ENCODE data around the gene CRYBG2. TPM values are rescaled to one million over a fixed set of nuclear protein-coding genes. Genes with fewer than 3 reads are reported as not detected.
"Not testable (repeated sequence)": the region's sequence is repeated elsewhere in the genome, so short reads cannot be mapped to it uniquely, and the experiment has no call there.

Gene CRYBG2
- total RNA-seq, 1 donor from 2014 or later: 6.3 TPM

DNA sequence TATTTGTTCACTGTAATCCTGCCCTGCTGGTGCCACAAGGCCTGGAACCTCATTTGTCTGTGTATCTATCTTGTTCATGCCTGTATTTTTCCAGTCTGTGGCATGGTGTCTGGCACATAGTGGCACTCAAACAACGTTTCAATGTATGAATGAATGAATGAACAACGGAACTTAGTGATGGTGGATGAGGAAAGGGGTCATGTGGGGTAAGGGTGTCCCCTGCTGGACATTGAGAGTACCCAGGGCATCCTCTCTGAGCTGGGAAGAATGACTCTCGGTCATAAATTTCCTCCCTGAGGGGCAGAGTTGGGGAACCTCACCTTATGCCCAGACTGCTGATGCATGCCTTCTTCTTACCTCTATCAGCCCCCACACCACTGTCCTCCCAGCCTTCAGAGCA is 37.5 kb upstream of the CRYBG2 start:
- Mint-ChIP-seq H3K27me3 (ENCODE audit: low read depth) (no peaks in the 10 kb centered on the region), H3K9me3 (no peaks in the 10 kb centered on the region), H3K4me1 (peaks cover 40% of the 10 kb centered on the region), H3K36me3 (ENCODE audit: low read depth) (no peaks in the 10 kb centered on the region), H3K4me3 (no peak overlapping the region), H3K27ac (ENCODE audit: unreplicated experiment) (no peak overlapping the region)
- peak; percentile 62 for TF ChIP-seq CTCF (conservative IDR thresholded peaks at IDR 0.05)
- DNase-seq (ENCODE audit: low read depth, low spot score): peak; percentile 23

- no peaks in the 10 kb centered on the region for H3K27me3 Mint-ChIP-seq (ENCODE audit: low read depth)
- no peaks in the 10 kb centered on the region for H3K36me3 Mint-ChIP-seq (ENCODE audit: low read depth)
- H3K27ac Mint-ChIP-seq (ENCODE audit: unreplicated experiment): no peak overlapping the region
- no peak for DNase-seq (ENCODE audit: low read depth, low spot score)
- H3K9me3 Mint-ChIP-seq: no peaks in the 10 kb centered on the region
- H3K4me3 Mint-ChIP-seq: no peak overlapping the region
- peaks cover 38% of the 10 kb centered on the region for H3K4me1 Mint-ChIP-seq
- TF ChIP-seq CTCF (conservative IDR thresholded peaks at IDR 0.05): no peak
Observed at GRCh38 chr1:26389604-26390247, 35.8 kb upstream of the CRYBG2 start.

DNA sequence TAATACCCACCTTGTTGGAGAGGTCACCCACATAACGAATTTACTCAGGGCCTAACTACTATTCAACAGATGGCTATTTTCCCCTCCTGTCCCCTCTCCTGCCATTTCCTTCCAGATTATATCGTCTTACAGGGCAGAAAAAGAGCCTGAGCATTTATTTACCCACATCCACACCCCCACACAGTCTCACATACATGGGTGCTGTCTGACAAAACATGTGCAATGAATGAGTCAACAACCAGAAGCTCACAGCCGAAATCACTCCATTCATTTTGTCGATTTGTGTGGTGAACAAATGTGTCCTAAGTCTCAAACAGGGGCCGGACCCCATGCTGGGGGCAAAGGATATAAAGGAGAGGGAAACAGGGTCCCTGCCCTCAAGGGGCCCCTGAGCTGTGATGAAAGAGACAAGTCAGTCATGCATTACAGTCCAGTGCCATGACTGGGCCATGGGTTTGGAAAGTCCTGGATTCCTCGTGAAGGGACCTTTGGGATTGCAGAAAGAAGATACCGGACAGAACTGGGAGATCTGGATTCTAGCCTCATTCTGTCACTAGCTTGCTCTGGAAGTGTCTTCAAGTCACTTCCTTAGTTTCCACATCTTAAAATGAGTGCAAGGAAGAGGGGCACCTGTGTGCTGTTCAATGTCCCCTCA is 35.0 kb upstream of the CRYBG2 start:
- Mint-ChIP-seq H3K27ac (ENCODE audit: unreplicated experiment) (no peak overlapping the region), H3K4me3 (no peak overlapping the region), H3K9me3 (no peaks in the 10 kb centered on the region), H3K36me3 (ENCODE audit: low read depth) (no peaks in the 10 kb centered on the region), H3K27me3 (ENCODE audit: low read depth) (no peaks in the 10 kb centered on the region), H3K4me1 (peaks cover 37% of the 10 kb centered on the region)
- DNase-seq (ENCODE audit: low read depth, low spot score): no peak
- no peak for TF ChIP-seq CTCF (conservative IDR thresholded peaks at IDR 0.05)

- no peak for TF ChIP-seq CTCF (conservative IDR thresholded peaks at IDR 0.05)
- no peak for DNase-seq (ENCODE audit: low read depth, low spot score)
- no peak overlapping the region for H3K4me3 Mint-ChIP-seq
- no peaks in the 10 kb centered on the region for H3K27me3 Mint-ChIP-seq (ENCODE audit: low read depth)
- H3K9me3 Mint-ChIP-seq: no peaks in the 10 kb centered on the region
- no peak overlapping the region for H3K27ac Mint-ChIP-seq (ENCODE audit: unreplicated experiment)
- H3K4me1 Mint-ChIP-seq: peaks cover 25% of the 10 kb centered on the region
- no peaks in the 10 kb centered on the region for H3K36me3 Mint-ChIP-seq (ENCODE audit: low read depth)
Observed at GRCh38 chr1:26387447-26387846, 33.5 kb upstream of the CRYBG2 start.

GRCh38 chr1:26385063-26385462 is 31.1 kb upstream of the CRYBG2 start:
- DNase-seq (ENCODE audit: low read depth, low spot score); H3K36me3 Mint-ChIP-seq (ENCODE audit: low read depth); H3K4me3 Mint-ChIP-seq; H3K27me3 Mint-ChIP-seq (ENCODE audit: low read depth); H3K9me3 Mint-ChIP-seq; H3K27ac Mint-ChIP-seq (ENCODE audit: unreplicated experiment): not testable (repeated sequence)
- peaks cover 14% of the 10 kb centered on the region for H3K4me1 Mint-ChIP-seq

GRCh38 chr1:26384076-26384475 is 30.1 kb upstream of the CRYBG2 start:
- no peak for TF ChIP-seq CTCF (conservative IDR thresholded peaks at IDR 0.05)
- H3K4me3 Mint-ChIP-seq: no peak overlapping the region
- H3K4me1 Mint-ChIP-seq: peaks cover 12% of the 10 kb centered on the region
- H3K27me3 Mint-ChIP-seq (ENCODE audit: low read depth): no peaks in the 10 kb centered on the region
- no peaks in the 10 kb centered on the region for H3K36me3 Mint-ChIP-seq (ENCODE audit: low read depth)
- H3K27ac Mint-ChIP-seq (ENCODE audit: unreplicated experiment): no peak overlapping the region
- DNase-seq (ENCODE audit: low read depth, low spot score): no peak
- no peaks in the 10 kb centered on the region for H3K9me3 Mint-ChIP-seq
